H9 (cell line): Measurements from ENCODE around the gene IGFBP4. TPM values are rescaled to one million over a fixed set of nuclear protein-coding genes. Genes with fewer than 3 reads are reported as not detected.

Experiments used
- DNase-seq: peaks from one replicate; pipeline ENCODE4 v3.0.0-alpha.2; 2017
- H2AFZ ChIP-seq: one replicate; pipeline ENCODE4 v1.6.1; 2013; ENCODE audit warnings: mild to moderate bottlenecking, low read length, control low read depth, moderate library complexity
- H2AK5ac ChIP-seq: 2 replicates; pipeline ENCODE4 v1.6.1; 2013; ENCODE audit warnings: low read length, control low read depth, mixed read lengths; ENCODE audit not compliant: insufficient read length
- H2BK120ac ChIP-seq: one replicate; pipeline ENCODE4 v1.6.1; 2013; ENCODE audit warnings: low read depth, mild to moderate bottlenecking, low read length, control low read depth, inconsistent platforms; ENCODE audit not compliant: poor library complexity, severe bottlenecking
- H2BK12ac ChIP-seq: 2 replicates; pipeline ENCODE4 v1.6.1; 2013; ENCODE audit warnings: low read length, control low read depth, mixed read lengths, low read depth; ENCODE audit not compliant: insufficient read length
- H2BK15ac ChIP-seq: 2 replicates; pipeline ENCODE4 v1.6.1; 2013; ENCODE audit warnings: low read depth, low read length, control low read depth
- H2BK20ac ChIP-seq: one replicate; pipeline ENCODE4 v1.6.1; 2013; ENCODE audit warnings: low read depth, mild to moderate bottlenecking, low read length, control low read depth, inconsistent platforms; ENCODE audit not compliant: poor library complexity, severe bottlenecking
- H2BK5ac ChIP-seq: 2 replicates; pipeline ENCODE4 v1.6.1; 2013; ENCODE audit warnings: low read length, control low read depth, mixed read lengths; ENCODE audit not compliant: insufficient read length
- H3K14ac ChIP-seq: 2 replicates; pipeline ENCODE4 v1.6.1; 2013; ENCODE audit warnings: low read length, control low read depth; ENCODE audit not compliant: insufficient read depth
- H3K18ac ChIP-seq: 2 replicates; pipeline ENCODE4 v1.6.1; 2013; ENCODE audit warnings: low read depth, mild to moderate bottlenecking, mixed read lengths, low read length, control low read depth; ENCODE audit not compliant: insufficient read length
- H3K23ac ChIP-seq: 2 replicates; pipeline ENCODE4 v1.6.1; 2013; ENCODE audit warnings: low read length, control low read depth, mixed read lengths, low read depth; ENCODE audit not compliant: insufficient read length
- H3K23me2 ChIP-seq: 2 replicates; pipeline ENCODE4 v1.6.1; 2013; ENCODE audit warnings: low read depth, mild to moderate bottlenecking, mixed read lengths, low read length, control low read depth; ENCODE audit not compliant: insufficient read length, poor library complexity, severe bottlenecking
- H3K27ac ChIP-seq: 2 replicates; pipeline ENCODE4 v1.5.1; 2013; ENCODE audit warnings: low read length, control low read depth, mixed read lengths, low read depth; ENCODE audit not compliant: insufficient read length
- H3K27me3 ChIP-seq: 2 replicates; pipeline ENCODE4 v1.6.1; 2013; ENCODE audit warnings: low read length, control low read depth, inconsistent platforms; ENCODE audit not compliant: insufficient read depth
- H3K4ac ChIP-seq: 2 replicates; pipeline ENCODE4 v1.6.1; 2013; ENCODE audit warnings: low read depth, mild to moderate bottlenecking, control low read depth, inconsistent platforms, low read length, moderate library complexity
- H3K4me1 ChIP-seq: 2 replicates; pipeline ENCODE4 v1.6.1; 2013; ENCODE audit warnings: low read length, control low read depth, inconsistent platforms; ENCODE audit not compliant: insufficient read depth
- H3K4me2 ChIP-seq: 2 replicates; pipeline ENCODE4 v1.6.1; 2013; ENCODE audit warnings: low read length, control low read depth, mixed read lengths; ENCODE audit not compliant: insufficient read length, insufficient read depth
- H3K56ac ChIP-seq: 2 replicates; pipeline ENCODE4 v1.6.1; 2013; ENCODE audit warnings: low read depth, mild to moderate bottlenecking, mixed read lengths, low read length, control low read depth; ENCODE audit not compliant: insufficient read length
- H3K79me1 ChIP-seq: 2 replicates; pipeline ENCODE4 v1.6.1; 2013; ENCODE audit warnings: low read depth, mild to moderate bottlenecking, moderate library complexity, low read length, control low read depth, inconsistent platforms; ENCODE audit not compliant: insufficient read depth, poor library complexity, severe bottlenecking
- H3K79me2 ChIP-seq: 2 replicates; pipeline ENCODE4 v1.6.1; 2013; ENCODE audit warnings: low read length, control low read depth, inconsistent platforms; ENCODE audit not compliant: insufficient read depth
- H3K9ac ChIP-seq: 2 replicates; pipeline ENCODE4 v1.6.1; 2013; ENCODE audit warnings: low read length, control low read depth, mixed read lengths; ENCODE audit not compliant: insufficient read length; ENCODE audit errors: extremely low read depth
- H3K9me3 ChIP-seq: one replicate; pipeline ENCODE4 v1.6.1; 2013; ENCODE audit warnings: low read depth, low read length, inconsistent platforms; ENCODE audit not compliant: control insufficient read depth
- H3T11ph ChIP-seq: one replicate; pipeline ENCODE4 v1.6.1; 2013; ENCODE audit warnings: mild to moderate bottlenecking, low read length, control low read depth, inconsistent platforms
- H4K20me1 ChIP-seq: one replicate; pipeline ENCODE4 v1.6.1; 2013; ENCODE audit not compliant: control insufficient read depth, insufficient read length, insufficient read depth
- H4K5ac ChIP-seq: 2 replicates; pipeline ENCODE4 v1.6.1; 2013; ENCODE audit warnings: low read depth, mild to moderate bottlenecking, mixed read lengths, low read length, control low read depth; ENCODE audit not compliant: insufficient read length
- H4K8ac ChIP-seq: replicated peaks from 2 replicates; pipeline ENCODE4 v1.6.1; 2013; ENCODE audit warnings: low read length, control low read depth, mixed read lengths, low read depth; ENCODE audit not compliant: insufficient read length
- H4K91ac ChIP-seq: 2 replicates; pipeline ENCODE4 v1.6.1; 2013; ENCODE audit warnings: low read depth, mild to moderate bottlenecking, moderate library complexity, mixed read lengths, low read length, control low read depth; ENCODE audit not compliant: insufficient read length
- H3K27ac Mint-ChIP-seq, 3 experiments: 2 replicates in 2 of 3; 3 replicates in 1 of 3; pipeline ENCODE4 v1.8.0; 2020 to 2021; ENCODE audit warnings: mixed read lengths in 3 of 3, mild to moderate bottlenecking in 1 of 3, moderate library complexity in 1 of 3
- H3K27me3 Mint-ChIP-seq: 2 replicates; pipeline ENCODE4 v1.8.0; 2021; ENCODE audit warnings: low read depth, mild to moderate bottlenecking, moderate library complexity, mixed read lengths
- H3K36me3 Mint-ChIP-seq, 3 experiments: 2 replicates in 2 of 3; 3 replicates in 1 of 3; pipeline ENCODE4 v1.8.0; 2020 to 2021; ENCODE audit warnings: low read depth in 3 of 3, mixed read lengths in 3 of 3; ENCODE audit not compliant: insufficient read depth in 1 of 3
- H3K4me1 Mint-ChIP-seq, 2 experiments: 2 replicates each; pipeline ENCODE4 v1.8.0; 2020; ENCODE audit warnings: mixed read lengths in 2 of 2
- H3K4me3 Mint-ChIP-seq, 2 experiments: 2 replicates in 1 of 2; 3 replicates in 1 of 2; pipeline ENCODE4 v1.8.0; 2020 to 2021; ENCODE audit warnings: mild to moderate bottlenecking in 2 of 2, mixed read lengths in 2 of 2, moderate library complexity in 1 of 2
- H3K9me3 Mint-ChIP-seq, 2 experiments: 2 replicates in 1 of 2; 3 replicates in 1 of 2; pipeline ENCODE4 v1.8.0; 2020; ENCODE audit warnings: mild to moderate bottlenecking in 2 of 2, mixed read lengths in 2 of 2, moderate library complexity in 1 of 2
- CTCF ChIP-seq: fragments of 200-600 bp; sonication (generic); conservative IDR thresholded peaks from 3 replicates; pipeline ENCODE4 v1.8.0; 2021; ENCODE audit warnings: antibody characterized with exemption, mild to moderate bottlenecking
- WGBS: extraction: QIAGEN DNeasy Blood & Tissue Kit; methylation state at CpG from one replicate; pipeline ENCODE4 v1.1.7; 2013; ENCODE audit warnings: missing lambda C conversion rate, low lambda C conversion rate, mixed read lengths; ENCODE audit not compliant: insufficient read length; ENCODE audit errors: extremely low coverage; 5-methylcytosine and 5-hydroxymethylcytosine counted together
- total RNA-seq: library from RNA; stranded (reverse); gene quantifications from 2 replicates; pipeline ENCODE4 v1.2.1, GENCODE V29; 2021

The IGFBP4 gene
- total RNA-seq, 1 experiment from 2014 or later, result 49.9 TPM

- no peak overlapping the region for H2AFZ ChIP-seq
- H3K79me2 ChIP-seq, result no peaks in the 10 kb centered on the region; the same call in 1 of the 2 replicates
- H3K4me1 Mint-ChIP-seq, result peaks cover 35 to 42% of the 10 kb centered on the region in 2 experiments
- H2BK5ac ChIP-seq, result no peak overlapping the region
- peak overlapping the region; percentile 73 to 94 for H3K4me3 Mint-ChIP-seq
- H3K4me1 ChIP-seq, result peaks cover 9% of the 10 kb centered on the region
- H4K20me1 ChIP-seq, result no peaks in the 10 kb centered on the region
- DNase-seq, result no peak
- H3K27me3 Mint-ChIP-seq, result peaks cover 23% of the 10 kb centered on the region
- no CpG with 5 or more reads among the region's 15 CpGs for WGBS
- peaks cover 19% of the 10 kb centered on the region for H3K23me2 ChIP-seq
- no peaks in the 10 kb centered on the region for H3K27me3 ChIP-seq
- no peaks in the 10 kb centered on the region for H3K79me1 ChIP-seq
- H3K4ac ChIP-seq, result no peak overlapping the region
- no peak overlapping the region for H4K8ac ChIP-seq
- H3K9ac ChIP-seq, result peak overlapping the region; percentile 61
- peak overlapping the region; percentile 78 for H3K4me2 ChIP-seq
- H3K27ac ChIP-seq, result no peak overlapping the region
- H3K9me3 ChIP-seq, result no peaks in the 10 kb centered on the region
- H3K56ac ChIP-seq, result no peak overlapping the region
- H3T11ph ChIP-seq, result no peak overlapping the region
- no peak overlapping the region for H3K18ac ChIP-seq
- H2BK120ac ChIP-seq, result no peak overlapping the region
- H2BK20ac ChIP-seq, result no peak overlapping the region
- no peak overlapping the region for H2AK5ac ChIP-seq
- peak overlapping the region; percentile 85; the same call in 1 of the 2 replicates for H3K14ac ChIP-seq
- no peak overlapping the region for H4K5ac ChIP-seq
- no peak overlapping the region for H4K91ac ChIP-seq
- no peak overlapping the region; the same call in 1 of the 2 replicates for H2BK15ac ChIP-seq
- H3K36me3 Mint-ChIP-seq, result peaks cover 0 to 6% (median 0%) of the 10 kb centered on the region in 3 experiments; a peak in 3 of 7 replicates
- no peak for TF ChIP-seq CTCF
- no peaks in the 10 kb centered on the region; a peak in 1 of 5 replicates for H3K9me3 Mint-ChIP-seq
- H3K23ac ChIP-seq, result no peak overlapping the region
- H3K27ac Mint-ChIP-seq, result no peak overlapping the region
- no peak overlapping the region for H2BK12ac ChIP-seq
These were observed 994 bp downstream of the IGFBP4 start for GRCh38 chr17:40443988-40444899.
